Measurements from ENCODE around the gene TLR4. TPM values are rescaled to one million over a fixed set of nuclear protein-coding genes. Genes with fewer than 3 reads are reported as not detected.

Gene TLR4
- total and polyA plus RNA-seq, 9 of the 15 experiments (the other 6 are each of a cell fraction or from before 2014, with no cell fraction given) = 0.02 TPM; not detected in 8

- H3K79me2 ChIP-seq (ENCODE audit: control insufficient read depth, insufficient read depth, low read length) = no peaks in the 10 kb centered on the region
- FAIRE-seq (no peak), DNase-seq (ENCODE audit: extremely low read depth in 1 of 4, low spot score in 3 of 4) (no peak), ATAC-seq (no peak)
- H3K4me2 ChIP-seq (ENCODE audit: insufficient read depth, low read length) = no peak overlapping the region
- no peak overlapping the region for H2AFZ ChIP-seq (ENCODE audit: low read depth, low read length)
- no peak overlapping the region for H3K27ac ChIP-seq (ENCODE audit: extremely low read depth, low read depth, low read length)
- H3K36me3 ChIP-seq (ENCODE audit: control insufficient read depth, insufficient read depth, low read length) = no peaks in the 10 kb centered on the region
- no peak overlapping the region for H3K9ac ChIP-seq (ENCODE audit: insufficient read depth in 1 of 2, low read depth in 2 of 2, low read length in 2 of 2)
- no peaks in the 10 kb centered on the region for H3K4me1 ChIP-seq (replicated peaks in 1 of 2; ENCODE audit: control insufficient read depth in 2 of 2, insufficient read depth in 2 of 2, low read length in 2 of 2)
- no peak for TF ChIP-seq ZNF76 (CRISPR knock-in tag; IDR thresholded peaks at IDR 0.05; ENCODE audit: borderline replicate concordance)
- TF ChIP-seq SIRT6 (IDR thresholded peaks at IDR 0.05; ENCODE audit: low read depth, low read length) = no peak
- no peak for TF ChIP-seq ZBTB7A (IDR thresholded peaks at IDR 0.05; ENCODE audit: borderline replicate concordance, control insufficient read depth, low read depth, low read length)
- TF ChIP-seq POLR2H (tag; IDR thresholded peaks at IDR 0.05; ENCODE audit: low read depth) = no peak
- TF ChIP-seq TSHZ1 (CRISPR knock-in tag; IDR thresholded peaks at IDR 0.05) = no peak
- no peak for TF ChIP-seq ZEB2 (IDR thresholded peaks at IDR 0.05)
- TF ChIP-seq LEF1 (IDR thresholded peaks at IDR 0.05) = no peak
- TF ChIP-seq OTX1 (CRISPR knock-in tag; IDR thresholded peaks at IDR 0.05) = no peak
- TF ChIP-seq SAFB2 (IDR thresholded peaks at IDR 0.05; ENCODE audit: borderline replicate concordance, low read depth, low read length, severe bottlenecking) = no peak
- TF ChIP-seq ZNF212 (CRISPR knock-in tag; IDR thresholded peaks at IDR 0.05) = no peak
- H3K4me3 ChIP-seq = no peak overlapping the region
- intact Hi-C loops (cut with micrococcal nuclease) (no loop called here), in situ Hi-C loops (cut with MboI) (no loop called here)
- no peaks in the 10 kb centered on the region for H4K20me1 ChIP-seq (replicated peaks; ENCODE audit: control insufficient read depth, insufficient read depth, low read length)
- WGBS (ENCODE audit: insufficient coverage, low coverage, missing lambda C conversion rate) = 2% methylated on average over 4 of the region's 4 CpGs
- ChIA-PET CTCF (ENCODE audit: low intra/inter-chr PET ratio) (no interaction called here), POLR2A (no interaction called here)
- H3K27me3 ChIP-seq (ENCODE audit: control insufficient read depth in 2 of 2, insufficient read depth in 2 of 2, low read length in 2 of 2) = no peaks in the 10 kb centered on the region
- H3K9me3 ChIP-seq (replicated peaks; ENCODE audit: control insufficient read depth, insufficient read depth, low read depth, low read length) = no peaks in the 10 kb centered on the region
- no TSS peak for BruUV-seq (replicated peaks)
- H3K9me1 ChIP-seq (ENCODE audit: control insufficient read depth, insufficient read depth, low read length) = no peaks in the 10 kb centered on the region
Observed at GRCh38 chr9:117746263-117746662, 42.1 kb downstream of the TLR4 start.

Data from K562 (cell line).